GM12872 (cell line): ENCODE measurements around the gene MN1.

Experiments
- TF ChIP-seq, protein P1 (sequence below): IDR thresholded peaks from 3 replicates; pipeline ENCODE4 v1.5.1; 2011; ENCODE audit warnings: low read depth, mild to moderate bottlenecking, low read length, moderate library complexity; ENCODE audit not compliant: insufficient read depth

The MN1 gene

GRCh38 chr22:27823221-27823620, 21.7 kb upstream of the MN1 start:
- TF ChIP-seq, protein P1, sequence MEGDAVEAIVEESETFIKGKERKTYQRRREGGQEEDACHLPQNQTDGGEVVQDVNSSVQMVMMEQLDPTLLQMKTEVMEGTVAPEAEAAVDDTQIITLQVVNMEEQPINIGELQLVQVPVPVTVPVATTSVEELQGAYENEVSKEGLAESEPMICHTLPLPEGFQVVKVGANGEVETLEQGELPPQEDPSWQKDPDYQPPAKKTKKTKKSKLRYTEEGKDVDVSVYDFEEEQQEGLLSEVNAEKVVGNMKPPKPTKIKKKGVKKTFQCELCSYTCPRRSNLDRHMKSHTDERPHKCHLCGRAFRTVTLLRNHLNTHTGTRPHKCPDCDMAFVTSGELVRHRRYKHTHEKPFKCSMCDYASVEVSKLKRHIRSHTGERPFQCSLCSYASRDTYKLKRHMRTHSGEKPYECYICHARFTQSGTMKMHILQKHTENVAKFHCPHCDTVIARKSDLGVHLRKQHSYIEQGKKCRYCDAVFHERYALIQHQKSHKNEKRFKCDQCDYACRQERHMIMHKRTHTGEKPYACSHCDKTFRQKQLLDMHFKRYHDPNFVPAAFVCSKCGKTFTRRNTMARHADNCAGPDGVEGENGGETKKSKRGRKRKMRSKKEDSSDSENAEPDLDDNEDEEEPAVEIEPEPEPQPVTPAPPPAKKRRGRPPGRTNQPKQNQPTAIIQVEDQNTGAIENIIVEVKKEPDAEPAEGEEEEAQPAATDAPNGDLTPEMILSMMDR, result no peak

- TF ChIP-seq, protein P1, result no peak
Measured at GRCh38 chr22:27820896-27821866, 19.6 kb upstream of the MN1 start.

DNA sequence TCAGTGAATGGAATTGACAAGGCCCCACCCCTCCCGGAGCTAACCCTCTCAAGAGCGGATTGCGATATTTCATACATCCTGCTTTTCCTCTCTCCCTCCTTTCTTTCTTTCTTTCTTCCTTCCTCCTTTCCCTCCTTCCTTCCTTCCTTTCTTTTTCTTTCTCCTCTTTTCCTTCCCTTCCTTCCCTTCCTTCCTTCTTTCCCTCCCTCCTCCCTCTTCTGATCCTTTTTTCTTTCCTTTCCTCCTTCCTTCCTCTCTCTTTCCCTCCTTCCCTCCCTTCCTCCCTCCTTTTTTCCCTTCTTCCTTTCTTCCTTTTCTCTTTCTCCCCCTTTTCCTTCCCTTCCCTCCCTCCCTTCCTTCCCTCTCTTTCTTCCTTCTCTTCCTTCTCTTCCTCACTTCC, 15.0 kb upstream of the MN1 start:
- TF ChIP-seq, protein P1, result no peak

DNA sequence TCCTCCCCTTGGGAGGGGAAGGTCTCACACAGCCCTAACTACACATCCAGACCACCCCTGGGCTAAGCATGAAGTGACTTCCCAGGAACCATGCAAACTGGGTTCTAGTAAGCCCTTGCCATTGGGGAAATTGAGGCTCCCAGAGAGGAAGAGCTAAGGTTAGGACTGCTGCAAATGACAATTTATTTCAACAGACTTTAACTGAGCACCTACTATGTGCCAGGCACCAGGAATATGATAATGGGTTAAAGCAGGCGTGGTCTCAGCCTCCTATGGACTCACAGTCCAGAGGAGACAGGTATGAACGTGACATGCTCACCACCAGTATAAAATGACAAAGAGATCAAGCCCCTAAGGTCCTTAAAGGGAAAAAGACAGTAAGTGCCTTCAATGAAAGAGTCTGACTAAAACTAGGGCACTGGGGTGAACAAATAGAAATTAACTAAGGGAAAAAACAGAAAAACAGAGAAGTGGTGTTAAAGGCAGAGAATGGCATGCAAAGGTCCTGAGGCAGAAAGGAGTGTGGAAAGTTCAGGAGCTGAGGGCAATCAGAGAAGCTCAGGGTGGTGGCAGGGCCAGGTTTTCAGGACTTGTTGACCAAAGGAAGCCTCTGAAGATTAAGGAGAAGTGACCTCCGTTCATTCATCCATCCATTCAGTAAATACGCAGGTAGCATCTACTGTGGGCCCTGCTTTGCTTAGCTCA, 14.4 kb upstream of the MN1 start:
- TF ChIP-seq, protein P1, result no peak

- TF ChIP-seq, protein P1, result no peak
Measured at GRCh38 chr22:27814993-27815392, 13.4 kb upstream of the MN1 start.

DNA sequence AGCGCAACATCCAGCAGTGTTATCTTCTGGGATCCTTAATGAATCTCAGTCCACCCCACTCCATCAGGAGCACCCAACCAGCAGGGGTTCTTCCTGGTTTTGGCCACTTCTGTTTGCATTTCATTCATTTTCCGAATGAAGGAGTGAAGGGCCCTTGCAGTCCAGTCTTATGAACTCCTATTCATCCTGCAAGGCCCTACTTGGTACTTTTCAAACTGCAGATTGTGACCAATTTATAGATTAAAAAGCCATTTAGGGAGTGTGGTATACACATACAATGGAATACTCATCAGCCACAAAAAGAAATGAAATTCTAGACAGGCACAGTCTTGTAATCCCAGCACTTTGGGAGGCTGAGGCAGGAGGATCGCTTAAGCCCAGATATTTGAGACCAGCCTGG, 10.2 kb upstream of the MN1 start:
- TF ChIP-seq, protein P1, result no peak

DNA sequence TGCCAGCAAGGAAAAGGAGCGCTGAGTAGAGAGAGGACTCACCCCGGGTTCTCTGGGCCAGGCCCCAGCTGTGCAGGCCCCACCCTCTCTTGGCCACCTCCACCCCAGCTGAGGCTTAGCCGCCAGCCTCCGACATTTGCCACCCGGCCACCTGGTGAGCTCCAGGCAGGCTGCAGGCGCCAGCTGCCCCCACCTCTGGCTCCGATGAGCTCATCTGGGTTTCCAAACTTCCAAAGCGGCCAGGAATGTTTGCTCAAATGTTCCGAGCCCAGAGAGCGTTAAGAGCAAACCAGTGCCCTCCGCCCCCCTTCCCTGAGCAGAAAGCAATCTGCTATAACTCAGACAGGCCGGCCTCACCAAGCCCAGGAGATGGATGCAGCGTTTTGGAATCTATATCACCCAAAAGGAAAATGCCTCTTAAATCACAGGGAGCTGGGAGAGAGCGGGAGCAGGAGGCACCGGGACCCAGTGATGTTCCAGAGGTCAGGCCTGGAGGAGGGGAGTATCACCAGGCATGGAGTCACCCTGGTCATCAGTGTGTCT, 9.1 kb upstream of the MN1 start:
- TF ChIP-seq, protein P1, result no peak
